ENCODE results near the gene GARIN5B.
A peak's percentile ranks its signal among the peaks of the same experiment; 100 is the strongest.

The GARIN5B gene

GRCh38 chr19:55309448-55309847 lies 53.6 kb downstream of the GARIN5B start:
- no peak for DNase-seq (ENCODE audit: extremely low spot score)
- ChIA-PET POLR2A (no interaction called here), CTCF (no interaction called here)
- TF ChIP-seq SUZ12 (IDR thresholded peaks at IDR 0.05) (no peak), FOXM1 (IDR thresholded peaks at IDR 0.05; ENCODE audit: borderline replicate concordance) (no peak), HDGF (IDR thresholded peaks at IDR 0.05; ENCODE audit: borderline replicate concordance) (no peak), FOXA1 (IDR thresholded peaks at IDR 0.05) (no peak), NFRKB (IDR thresholded peaks at IDR 0.05) (no peak), ELF4 (IDR thresholded peaks at IDR 0.05) (no peak), LEF1 (IDR thresholded peaks at IDR 0.05; ENCODE audit: borderline replicate concordance) (no peak), TARDBP (IDR thresholded peaks at IDR 0.05) (no peak), SP1 (IDR thresholded peaks at IDR 0.05) (no peak), ZNF384 (IDR thresholded peaks at IDR 0.05) (no peak), ARNT (IDR thresholded peaks at IDR 0.05) (no peak), CTBP1 (IDR thresholded peaks at IDR 0.05; ENCODE audit: borderline replicate concordance) (no peak), BHLHE40 (IDR thresholded peaks at IDR 0.05; ENCODE audit: borderline replicate concordance) (no peak), FOXK2 (IDR thresholded peaks at IDR 0.05) (no peak), L3MBTL2 (conservative IDR thresholded peaks at IDR 0.05) (no peak)
- TF ChIP-seq, protein P1, sequence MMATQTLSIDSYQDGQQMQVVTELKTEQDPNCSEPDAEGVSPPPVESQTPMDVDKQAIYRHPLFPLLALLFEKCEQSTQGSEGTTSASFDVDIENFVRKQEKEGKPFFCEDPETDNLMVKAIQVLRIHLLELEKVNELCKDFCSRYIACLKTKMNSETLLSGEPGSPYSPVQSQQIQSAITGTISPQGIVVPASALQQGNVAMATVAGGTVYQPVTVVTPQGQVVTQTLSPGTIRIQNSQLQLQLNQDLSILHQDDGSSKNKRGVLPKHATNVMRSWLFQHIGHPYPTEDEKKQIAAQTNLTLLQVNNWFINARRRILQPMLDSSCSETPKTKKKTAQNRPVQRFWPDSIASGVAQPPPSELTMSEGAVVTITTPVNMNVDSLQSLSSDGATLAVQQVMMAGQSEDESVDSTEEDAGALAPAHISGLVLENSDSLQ (IDR thresholded peaks at IDR 0.05) = no peak

- no peak for TF ChIP-seq FOXA1 (IDR thresholded peaks at IDR 0.05)
- TF ChIP-seq L3MBTL2 (conservative IDR thresholded peaks at IDR 0.05) = no peak
- TF ChIP-seq SP1 (IDR thresholded peaks at IDR 0.05) = no peak
- TF ChIP-seq SUZ12 (IDR thresholded peaks at IDR 0.05) = no peak
- TF ChIP-seq, protein P1 (IDR thresholded peaks at IDR 0.05) = no peak
- DNase-seq (ENCODE audit: extremely low spot score) = no peak
- ChIA-PET POLR2A (no interaction called here), CTCF (no interaction called here)
These were observed 54.8 kb downstream of the GARIN5B start for GRCh38 chr19:55308281-55308680.

DNA sequence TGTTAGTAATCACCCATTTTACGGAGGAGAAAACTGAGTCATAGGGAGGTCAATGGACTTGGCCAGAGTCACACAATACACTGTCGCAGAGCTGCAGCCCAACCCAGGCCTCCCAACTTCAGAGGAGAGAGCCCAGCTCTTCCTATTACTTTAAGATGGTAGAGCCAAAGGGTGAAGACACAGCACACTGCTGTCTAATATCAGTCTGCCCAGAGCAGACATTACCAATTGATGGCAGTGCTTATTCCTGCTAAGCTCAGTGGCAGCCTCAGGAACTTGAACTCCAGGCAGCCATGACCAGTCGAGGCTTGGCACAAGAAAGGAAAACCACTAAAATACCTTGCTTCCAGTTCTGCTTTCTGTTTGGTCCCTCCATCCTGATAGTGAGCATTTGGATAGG lies 56.3 kb downstream of the GARIN5B start:
- DNase-seq (ENCODE audit: extremely low spot score) = no peak
- TF ChIP-seq, protein P1 (IDR thresholded peaks at IDR 0.05) = no peak
- TF ChIP-seq TARDBP (IDR thresholded peaks at IDR 0.05) = no peak
- TF ChIP-seq SP1 (IDR thresholded peaks at IDR 0.05) = no peak
- TF ChIP-seq NFRKB (IDR thresholded peaks at IDR 0.05) = no peak
- TF ChIP-seq HDGF (IDR thresholded peaks at IDR 0.05; ENCODE audit: borderline replicate concordance) = no peak
- no peak for TF ChIP-seq FOXA1 (IDR thresholded peaks at IDR 0.05)
- TF ChIP-seq L3MBTL2 (conservative IDR thresholded peaks at IDR 0.05) = no peak
- no peak for TF ChIP-seq SUZ12 (IDR thresholded peaks at IDR 0.05)
- TF ChIP-seq LEF1 (IDR thresholded peaks at IDR 0.05; ENCODE audit: borderline replicate concordance) = no peak
- TF ChIP-seq ELF4 (IDR thresholded peaks at IDR 0.05) = no peak
- TF ChIP-seq ARNT (IDR thresholded peaks at IDR 0.05) = no peak
- CTCF ChIA-PET = no interaction called here
- POLR2A ChIA-PET = interaction anchor here (1.0 to 1.2 kb wide), 2 partner anchors 33 to 100 kb away, joined by 3 to 4 read pairs; partner anchors contain the start of gene KMT5C

GRCh38 chr19:55305983-55306562 lies 57.0 kb downstream of the GARIN5B start:
- ChIA-PET POLR2A (interaction anchor here (1.0 to 1.2 kb wide), 2 partner anchors 33 to 101 kb away, joined by 3 to 4 read pairs; partner anchors contain the start of gene KMT5C), CTCF (no interaction called here)
- TF ChIP-seq FOXK2 (IDR thresholded peaks at IDR 0.05) (no peak), NFRKB (IDR thresholded peaks at IDR 0.05) (no peak), ELF4 (IDR thresholded peaks at IDR 0.05) (no peak), FOXM1 (IDR thresholded peaks at IDR 0.05; ENCODE audit: borderline replicate concordance) (no peak), HDGF (IDR thresholded peaks at IDR 0.05; ENCODE audit: borderline replicate concordance) (no peak), SUZ12 (IDR thresholded peaks at IDR 0.05) (no peak)
- no peak for DNase-seq (ENCODE audit: extremely low spot score)

DNA sequence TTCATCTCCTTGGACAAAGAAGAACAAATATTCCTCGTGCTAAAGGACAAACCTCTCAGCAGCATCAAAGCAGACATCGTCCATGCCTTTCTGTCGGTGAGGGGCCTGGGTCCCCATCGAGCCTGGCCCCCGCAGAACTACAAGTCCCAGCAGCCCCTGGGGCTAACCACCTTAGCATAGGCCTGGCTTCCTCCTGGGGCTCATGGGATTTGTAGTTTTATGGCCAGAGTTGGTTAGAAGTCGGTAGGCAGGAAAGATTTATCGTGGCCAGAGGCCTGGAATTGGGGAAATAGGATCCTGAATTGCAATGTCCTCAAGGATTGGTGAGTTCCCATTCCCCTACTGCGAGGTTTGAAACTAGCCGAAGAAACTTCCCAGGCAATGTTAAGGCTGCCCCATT lies 57.6 kb downstream of the GARIN5B start:
- ChIA-PET CTCF (no interaction called here), POLR2A (no interaction called here)
- peak; percentile 78 for DNase-seq (ENCODE audit: extremely low spot score)
- no peak for TF ChIP-seq FOXK2 (IDR thresholded peaks at IDR 0.05)
- TF ChIP-seq, protein P1 (IDR thresholded peaks at IDR 0.05) = no peak
- no peak for TF ChIP-seq BHLHE40 (IDR thresholded peaks at IDR 0.05; ENCODE audit: borderline replicate concordance)
- no peak for TF ChIP-seq SP1 (IDR thresholded peaks at IDR 0.05)
- no peak for TF ChIP-seq CTBP1 (IDR thresholded peaks at IDR 0.05; ENCODE audit: borderline replicate concordance)
- TF ChIP-seq L3MBTL2 (conservative IDR thresholded peaks at IDR 0.05) = peak; percentile 73
- no peak for TF ChIP-seq NFRKB (IDR thresholded peaks at IDR 0.05)
- no peak for TF ChIP-seq ARNT (IDR thresholded peaks at IDR 0.05)
- TF ChIP-seq ELF4 (IDR thresholded peaks at IDR 0.05) = no peak; the same call in 1 of the 2 replicates
- no peak for TF ChIP-seq FOXA1 (IDR thresholded peaks at IDR 0.05)
- no peak for TF ChIP-seq ZNF384 (IDR thresholded peaks at IDR 0.05)
- TF ChIP-seq HDGF (IDR thresholded peaks at IDR 0.05; ENCODE audit: borderline replicate concordance) = no peak
- TF ChIP-seq LEF1 (IDR thresholded peaks at IDR 0.05; ENCODE audit: borderline replicate concordance) = no peak
- TF ChIP-seq TARDBP (IDR thresholded peaks at IDR 0.05) = no peak
- no peak for TF ChIP-seq FOXM1 (IDR thresholded peaks at IDR 0.05; ENCODE audit: borderline replicate concordance)
- TF ChIP-seq SUZ12 (IDR thresholded peaks at IDR 0.05) = peak; percentile 96

- TF ChIP-seq FOXM1 (IDR thresholded peaks at IDR 0.05; ENCODE audit: borderline replicate concordance) = no peak
- no peak for TF ChIP-seq ZNF384 (IDR thresholded peaks at IDR 0.05)
- TF ChIP-seq ARNT (IDR thresholded peaks at IDR 0.05) = no peak
- no peak for TF ChIP-seq CTBP1 (IDR thresholded peaks at IDR 0.05; ENCODE audit: borderline replicate concordance)
- no peak for TF ChIP-seq FOXK2 (IDR thresholded peaks at IDR 0.05)
- TF ChIP-seq, protein P1 (IDR thresholded peaks at IDR 0.05) = no peak
- no peak for TF ChIP-seq FOXA1 (IDR thresholded peaks at IDR 0.05)
- POLR2A ChIA-PET = no interaction called here
- DNase-seq (ENCODE audit: extremely low spot score) = no peak
- CTCF ChIA-PET = no interaction called here
These were observed 58.1 kb downstream of the GARIN5B start for GRCh38 chr19:55304980-55305379.

Measured in HEK293T (cell line).